H1 (cell line): Measurements from ENCODE around the gene TMEM209. TPM values are rescaled to one million over a fixed set of nuclear protein-coding genes. Genes with fewer than 3 reads are reported as not detected.

Experiments
- BACH1 ChIP-seq: IDR thresholded peaks from 2 replicates; pipeline ENCODE4 v1.6.1; 2012; ENCODE audit warnings: low read length, improper control_type of control experiment
- CHD7 ChIP-seq: fragments of 300-600 bp; sonication (generic); IDR thresholded peaks from 2 replicates; pipeline ENCODE4 v1.7.1; 2012; ENCODE audit warnings: low read length, moderate library complexity, mild to moderate bottlenecking, inconsistent platforms; ENCODE audit not compliant: insufficient replicate concordance
- EP300 ChIP-seq, 2 experiments: IDR thresholded peaks; 1 replicate in 1 of 2; 2 replicates in 1 of 2; pipeline ENCODE4 v1.6.1; 2011 to 2012; ENCODE audit warnings: low read depth in 2 of 2, low read length in 2 of 2, mild to moderate bottlenecking in 2 of 2, borderline replicate concordance in 1 of 2, inconsistent platforms in 1 of 2, moderate library complexity in 1 of 2
- JUND ChIP-seq: IDR thresholded peaks from 2 replicates; pipeline ENCODE4 v1.6.1; 2011; ENCODE audit warnings: mild to moderate bottlenecking, improper control_type of control experiment, low read length
- NRF1 ChIP-seq: IDR thresholded peaks from 2 replicates; pipeline ENCODE4 v1.6.1; 2011; ENCODE audit warnings: mild to moderate bottlenecking, low read depth, low read length, improper control_type of control experiment
- PHF8 ChIP-seq: fragments of 200-600 bp; sonication (generic); conservative IDR thresholded peaks from 2 replicates; pipeline ENCODE4 v1.7.1; 2012; ENCODE audit warnings: low read depth, mild to moderate bottlenecking, inconsistent platforms, low read length, moderate library complexity
- POLR2AphosphoS5 ChIP-seq: IDR thresholded peaks from 2 replicates; pipeline ENCODE4 v1.6.1; 2011; ENCODE audit warnings: low read depth, low read length
- RAD21 ChIP-seq, 2 experiments: IDR thresholded peaks in 1 of 2; conservative IDR thresholded peaks in 1 of 2; 2 replicates each; pipeline ENCODE4 v1.6.1; 2011; ENCODE audit warnings: low read depth in 2 of 2, low read length in 2 of 2, improper control_type of control experiment in 1 of 2, inconsistent platforms in 1 of 2, mild to moderate bottlenecking in 1 of 2, moderate library complexity in 1 of 2
- YY1 ChIP-seq: IDR thresholded peaks from 2 replicates; pipeline ENCODE4 v1.6.1; 2011; ENCODE audit warnings: low read depth, mild to moderate bottlenecking, low read length
- polyA plus RNA-seq, 7 experiments: library from polyadenylated mRNA; depleted of rRNA in 3 of 7; stranded (reverse) in 5 of 7; unstranded in 2 of 7; fragments of >200 nt in 5 of 7; fragments of 200-250 nt in 2 of 7; gene quantifications; 1 replicate in 5 of 7; 2 replicates in 1 of 7; 4 replicates in 1 of 7; pipeline versions ENCODE4 v1.2.1 to v1.2.3, GENCODE V29; 2011 to 2013; ENCODE audit warnings: missing spikeins in 2 of 7, mixed read lengths in 2 of 7
- total RNA-seq: library from RNA; stranded (reverse); fragmentation: NEBNext Ultra II Directional; extraction: Animal tissue kit (Norgen Biotek cat#: 25700); gene quantifications from 2 replicates; pipeline ENCODE4 v1.2.1, GENCODE V29; 2021

Gene TMEM209
- total and polyA plus RNA-seq, 2 of the 8 experiments (the other 6 are each of a cell fraction or from before 2014, with no cell fraction given), result 28.5 to 30.5 TPM

GRCh38 chr7:130205084-130205947 lies at the start of gene TMEM209 (continued):
- TF ChIP-seq CHD7 (no peak), JUND (0 out of 2 replicates have a peak, but pooled peaks have one; percentile 16), EP300 (IDR thresholded peaks at IDR 0.05; ENCODE audit: borderline replicate concordance in 1 of 2, low read depth in 2 of 2, low read length in 2 of 2) (no peak), YY1 (peak; percentile 63; the same call in 1 of the 2 replicates), NRF1 (peak; percentile 94), RAD21 (IDR thresholded peaks at IDR 0.05 in 1 of 2, conservative IDR thresholded peaks at IDR 0.05 in 1 of 2; ENCODE audit: low read depth in 2 of 2, low read length in 2 of 2) (no peak; a peak in 1 of 4 replicates), BACH1 (0 out of 2 replicates have a peak, but pooled peaks have one; percentile 32), PHF8 (peak; percentile 94), POLR2AphosphoS5 (peak; percentile 96)
